ENCODE data around the gene SHC2. TPM values are rescaled to one million over a fixed set of nuclear protein-coding genes. Genes with fewer than 3 reads are reported as not detected.

SHC2 gene
- total and polyA plus RNA-seq, 9 of the 15 experiments (the other 6 are each of a cell fraction or from before 2014, with no cell fraction given) = 0.14 to 0.36 (median 0.17) TPM; not detected in 5

- H3K9me1 ChIP-seq (ENCODE audit: control insufficient read depth, insufficient read depth, low read length) = no peaks in the 10 kb centered on the region
- ATAC-seq = no peak
- H3K9me3 ChIP-seq (replicated peaks; ENCODE audit: control insufficient read depth, insufficient read depth, low read depth, low read length) = no peaks in the 10 kb centered on the region
- no TSS peak for BruUV-seq (replicated peaks)
- intact Hi-C loops (cut with micrococcal nuclease) = no loop called here
- TF ChIP-seq VEZF1 (CRISPR knock-in tag; IDR thresholded peaks at IDR 0.05) = peak; percentile 95
- no peak for TF ChIP-seq ZNF740 (CRISPR knock-in tag; IDR thresholded peaks at IDR 0.05)
- TF ChIP-seq ZNF740 (tag; IDR thresholded peaks at IDR 0.05) = 0 out of 4 replicates have a peak, but pooled peaks of 1 of the 2 experiments have one; percentile 49
- no peak for TF ChIP-seq KDM2B (CRISPR knock-in tag; IDR thresholded peaks at IDR 0.05)
- no peak for TF ChIP-seq ATF6 (CRISPR knock-in tag; IDR thresholded peaks at IDR 0.05)
- no peaks in the 10 kb centered on the region for H3K36me3 ChIP-seq (ENCODE audit: control insufficient read depth, insufficient read depth, low read length)
- peak; percentile 52 to 72 (median 72) for DNase-seq (ENCODE audit: extremely low read depth in 1 of 4, low spot score in 3 of 4)
- no peaks in the 10 kb centered on the region for H4K20me1 ChIP-seq (replicated peaks; ENCODE audit: control insufficient read depth, insufficient read depth, low read length)
- H3K4me3 ChIP-seq = no peak overlapping the region
- no peaks in the 10 kb centered on the region; a peak in 1 of 5 replicates for H3K27me3 ChIP-seq (ENCODE audit: control insufficient read depth in 2 of 2, insufficient read depth in 2 of 2, low read length in 2 of 2)
- H3K4me1 ChIP-seq (replicated peaks in 1 of 2; ENCODE audit: control insufficient read depth in 2 of 2, insufficient read depth in 2 of 2, low read length in 2 of 2) = peaks cover 6 to 73% of the 10 kb centered on the region in 2 experiments
- ChIA-PET POLR2A (interaction anchor here (0.6 kb wide), 1 partner anchor 227 kb away, joined by 3 read pairs; no protein-coding TSS in a partner anchor), CTCF (ENCODE audit: low intra/inter-chr PET ratio) (no interaction called here)
- no peak overlapping the region for H3K4me2 ChIP-seq (ENCODE audit: insufficient read depth, low read length)
- FAIRE-seq = no peak
- WGBS (ENCODE audit: insufficient coverage, low coverage, missing lambda C conversion rate) = 64% methylated on average over 2 of the region's 19 CpGs
- in situ Hi-C loops (cut with MboI) = no loop called here
- H3K79me2 ChIP-seq (ENCODE audit: control insufficient read depth, insufficient read depth, low read length) = peaks cover 10% of the 10 kb centered on the region; the same call in 1 of the 3 replicates
- H3K9ac ChIP-seq (ENCODE audit: insufficient read depth in 1 of 2, low read depth in 2 of 2, low read length in 2 of 2) = peak overlapping the region in 1 of 2 experiments; percentile 35; a peak in 1 of 4 replicates
- peak overlapping the region; percentile 44; the same call in 1 of the 2 replicates for H2AFZ ChIP-seq (ENCODE audit: low read depth, low read length)
- no peak overlapping the region for H3K27ac ChIP-seq (ENCODE audit: extremely low read depth, low read depth, low read length)
These were observed 31.3 kb upstream of the SHC2 start for GRCh38 chr19:492091-492531.

Measured in K562 (cell line).